Stimulated activated CD8-positive, alpha-beta memory T cell treated with anti-CD3 and anti-CD28 coated beads, Interleukin-7, amount 100 ng/mL, for 4 hours (primary cell): ENCODE measurements around the gene BRINP2.

Experiments used
- DNase-seq, 2 donors: peaks; one replicate each; pipeline ENCODE4 v3.0.0-alpha.2; 2020; ENCODE audit warnings: low read depth in 2 of 2

Gene BRINP2, protein sequence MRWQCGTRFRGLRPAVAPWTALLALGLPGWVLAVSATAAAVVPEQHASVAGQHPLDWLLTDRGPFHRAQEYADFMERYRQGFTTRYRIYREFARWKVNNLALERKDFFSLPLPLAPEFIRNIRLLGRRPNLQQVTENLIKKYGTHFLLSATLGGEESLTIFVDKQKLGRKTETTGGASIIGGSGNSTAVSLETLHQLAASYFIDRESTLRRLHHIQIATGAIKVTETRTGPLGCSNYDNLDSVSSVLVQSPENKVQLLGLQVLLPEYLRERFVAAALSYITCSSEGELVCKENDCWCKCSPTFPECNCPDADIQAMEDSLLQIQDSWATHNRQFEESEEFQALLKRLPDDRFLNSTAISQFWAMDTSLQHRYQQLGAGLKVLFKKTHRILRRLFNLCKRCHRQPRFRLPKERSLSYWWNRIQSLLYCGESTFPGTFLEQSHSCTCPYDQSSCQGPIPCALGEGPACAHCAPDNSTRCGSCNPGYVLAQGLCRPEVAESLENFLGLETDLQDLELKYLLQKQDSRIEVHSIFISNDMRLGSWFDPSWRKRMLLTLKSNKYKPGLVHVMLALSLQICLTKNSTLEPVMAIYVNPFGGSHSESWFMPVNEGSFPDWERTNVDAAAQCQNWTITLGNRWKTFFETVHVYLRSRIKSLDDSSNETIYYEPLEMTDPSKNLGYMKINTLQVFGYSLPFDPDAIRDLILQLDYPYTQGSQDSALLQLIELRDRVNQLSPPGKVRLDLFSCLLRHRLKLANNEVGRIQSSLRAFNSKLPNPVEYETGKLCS

DNA sequence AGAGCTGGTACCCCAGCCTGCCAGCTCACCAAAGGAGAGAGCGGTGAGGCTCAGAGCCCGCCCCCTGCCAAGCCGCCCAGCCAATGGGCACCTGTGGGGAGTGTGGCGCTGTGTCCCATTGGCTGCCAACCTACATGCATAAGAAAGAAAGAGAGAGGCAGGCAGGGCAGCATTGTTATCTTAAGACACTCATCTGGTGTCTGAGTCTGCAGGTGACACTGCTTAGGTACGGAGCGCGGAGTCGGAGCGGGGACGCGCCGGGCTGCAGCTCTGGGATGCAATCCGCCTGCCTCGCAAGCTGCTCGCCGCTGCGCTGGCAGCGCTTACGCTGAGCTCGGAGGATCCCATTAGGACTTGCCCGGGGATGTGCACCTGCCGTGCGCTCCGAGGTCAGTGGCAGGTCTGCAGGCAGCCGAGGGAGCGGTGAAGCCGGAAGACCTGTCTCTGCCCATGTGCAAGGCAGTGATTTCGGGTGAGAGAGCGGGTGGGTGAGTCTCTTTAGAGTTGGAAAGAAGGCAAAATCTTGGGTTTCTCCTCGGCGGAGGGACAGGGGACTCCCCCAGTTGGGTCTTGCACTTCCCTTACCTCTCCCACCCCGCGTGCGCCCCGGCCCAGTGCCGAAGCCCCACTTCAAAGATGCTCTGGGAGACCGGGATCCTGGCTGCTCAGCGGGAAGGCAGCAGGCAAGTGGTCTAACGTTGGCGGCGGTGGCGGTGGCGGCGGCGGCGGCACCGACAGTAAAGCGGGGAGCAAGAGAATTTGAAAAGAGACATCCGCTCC lies at the start of gene BRINP2:
Gene BRINP2 (plus strand): TSS at position 203 of the 780 bp plus-strand sequence. CDS start 58,919 bp downstream, outside the sequence.
- DNase-seq, result no peak

DNA sequence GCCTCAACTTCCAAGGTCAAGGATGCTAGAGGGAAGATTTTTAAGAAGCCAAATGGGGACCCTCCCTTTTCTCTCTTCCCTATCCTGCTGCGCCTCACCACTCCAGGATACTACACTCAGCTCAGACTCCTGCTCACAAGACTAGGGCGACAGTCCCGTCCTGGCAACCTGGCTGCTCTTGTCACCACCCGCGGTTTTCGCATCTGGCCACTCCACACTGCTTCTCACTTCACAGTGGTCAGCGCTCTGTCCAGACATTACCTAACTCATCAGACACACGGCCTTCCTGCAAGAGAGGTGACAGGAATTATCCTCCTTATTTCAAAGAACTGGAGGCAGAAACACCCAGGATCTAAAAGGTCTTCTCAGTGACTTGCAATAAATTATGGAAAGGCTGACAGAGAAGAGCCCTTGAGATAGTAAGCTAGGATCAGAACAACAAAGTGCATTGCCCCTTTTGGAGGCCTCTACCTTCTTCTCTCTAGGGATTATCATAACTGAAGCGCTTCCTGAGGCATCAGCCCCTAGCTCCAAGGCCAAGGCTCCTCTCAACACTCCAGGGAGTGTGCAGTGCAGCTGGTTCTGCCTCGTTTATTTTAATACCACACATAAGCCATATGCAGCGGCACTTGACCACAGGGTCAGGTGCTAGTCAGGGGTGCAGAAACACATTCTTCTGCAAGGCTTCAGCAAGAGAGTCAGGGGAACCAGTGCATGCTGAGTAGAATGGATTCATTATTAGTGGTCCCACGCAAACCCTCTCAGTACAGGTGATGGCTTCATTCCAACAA lies 48.1 kb upstream of the BRINP2 start:
- no peak for DNase-seq

DNA sequence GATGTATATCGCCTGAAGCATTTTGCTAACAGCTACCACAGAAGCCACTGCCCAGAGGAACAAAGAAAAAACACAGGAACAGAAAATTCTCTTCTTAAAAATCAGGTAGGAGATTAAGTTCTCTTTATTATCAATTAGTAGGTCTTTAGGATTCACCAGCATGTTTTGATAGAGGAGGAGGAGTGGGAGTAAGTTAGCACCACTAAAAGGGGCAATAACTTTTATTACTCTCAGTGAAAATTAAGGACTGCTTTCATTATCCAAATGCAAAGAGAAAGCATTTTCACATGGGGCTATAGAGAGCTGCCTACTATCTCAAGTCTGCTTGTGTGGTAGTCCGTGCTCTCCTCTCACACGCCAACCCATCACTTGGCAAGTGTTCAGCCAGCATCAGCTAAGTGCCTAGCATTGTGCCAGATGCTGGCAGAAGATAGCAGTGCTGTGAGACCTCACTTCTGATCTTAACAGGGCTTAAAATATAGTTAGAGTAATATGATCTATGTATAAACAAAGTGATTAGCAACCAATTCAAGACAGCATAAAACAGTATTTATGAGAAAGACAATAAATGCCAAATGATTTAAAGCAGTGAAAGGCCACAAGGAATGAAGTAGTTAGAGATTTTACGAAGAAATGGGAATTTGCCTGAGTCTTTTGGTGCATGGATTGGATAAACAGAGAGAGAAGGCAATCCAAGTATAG lies 46.0 kb upstream of the BRINP2 start:
- DNase-seq, result no peak

DNA sequence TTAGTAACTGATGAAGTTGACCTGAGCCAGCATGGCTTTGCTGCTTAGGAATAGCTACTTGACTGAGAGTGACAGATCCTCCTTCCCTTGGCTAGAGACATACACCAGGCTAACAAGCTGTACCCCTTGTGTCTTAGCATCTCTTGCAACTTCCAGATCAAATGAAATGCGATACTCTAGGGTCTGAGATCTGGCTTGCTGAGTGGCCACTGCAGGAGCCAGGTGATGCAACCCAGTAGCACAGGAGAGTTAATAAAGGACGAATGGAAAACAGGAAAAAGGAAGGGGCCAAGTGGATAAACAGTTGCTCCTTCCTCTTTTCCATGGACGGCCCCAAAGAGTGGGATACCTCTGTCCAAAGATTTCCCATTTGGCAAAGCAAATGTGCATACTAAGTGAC lies 44.5 kb upstream of the BRINP2 start:
- no peak for DNase-seq

- no peak for DNase-seq
Measured at GRCh38 chr1:177128665-177129281, 42.0 kb upstream of the BRINP2 start.

- no peak for DNase-seq
Measured at GRCh38 chr1:177130451-177130945, 40.3 kb upstream of the BRINP2 start.

DNA sequence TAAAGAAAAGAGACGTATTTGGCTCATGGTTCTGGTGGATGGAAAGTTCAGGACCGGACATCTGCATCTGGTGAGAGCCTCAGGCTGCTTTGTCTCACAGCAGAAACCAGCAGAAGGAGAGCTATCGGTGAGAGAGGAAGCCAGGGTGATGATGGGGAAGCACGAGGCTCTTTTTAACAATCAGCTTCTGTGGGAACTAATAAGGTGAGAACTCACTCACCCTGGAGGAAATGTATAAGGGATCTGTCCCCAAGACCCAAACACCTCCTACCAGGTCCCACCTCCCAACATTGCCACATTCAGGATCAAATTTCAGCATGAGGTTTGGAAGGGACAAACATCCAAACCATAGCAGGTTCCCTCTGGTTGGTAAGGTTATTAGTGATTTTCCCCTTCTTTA lies 39.0 kb upstream of the BRINP2 start:
- no peak for DNase-seq

GRCh38 chr1:177132141-177132540 lies 38.6 kb upstream of the BRINP2 start:
- DNase-seq, result no peak

DNA sequence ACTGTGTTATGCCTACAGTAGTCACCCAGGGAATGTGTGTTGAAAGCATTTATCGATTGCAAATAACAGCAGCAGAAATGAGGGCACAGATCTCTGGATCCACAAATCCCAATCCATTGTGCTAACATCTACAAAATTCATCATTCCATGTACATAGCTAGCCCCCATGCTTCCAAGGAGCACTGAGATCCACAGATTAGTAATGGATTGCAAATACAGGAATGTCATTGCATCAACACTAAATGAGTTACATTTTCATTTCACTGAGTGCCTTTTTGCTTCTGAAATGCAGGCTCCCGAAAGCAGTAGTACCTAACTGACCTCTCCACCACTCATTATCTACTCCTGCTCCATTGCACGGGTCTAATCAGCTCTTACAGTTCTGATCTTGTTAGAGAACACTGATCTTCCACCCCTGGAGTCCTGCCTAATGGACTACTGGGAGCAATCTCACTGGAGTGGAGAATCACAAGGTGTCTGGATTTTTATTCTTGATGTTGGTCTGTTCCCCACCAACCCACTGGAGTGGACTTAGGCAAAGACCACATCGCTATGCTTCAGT lies 36.7 kb upstream of the BRINP2 start:
- DNase-seq, result no peak

DNA sequence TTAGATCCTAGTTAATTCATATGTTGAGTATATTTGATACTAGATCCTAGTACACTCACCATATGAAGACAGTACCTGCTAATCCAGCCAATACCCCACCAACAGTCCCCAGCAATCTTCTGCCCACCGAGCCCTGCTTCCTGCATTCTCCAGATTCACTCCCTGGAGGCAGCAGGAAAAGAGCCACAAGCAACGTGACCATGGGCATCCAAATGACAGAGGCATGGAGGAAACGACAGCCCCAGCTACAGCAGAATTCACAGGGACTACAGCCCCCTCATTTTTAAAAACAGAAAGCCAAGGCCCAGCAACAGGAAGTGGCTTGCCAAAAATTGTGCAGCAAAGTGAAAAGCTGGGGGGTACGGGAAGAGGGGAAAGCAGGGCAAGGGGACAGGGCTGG lies 35.5 kb upstream of the BRINP2 start:
- DNase-seq, result no peak

- DNase-seq, result no peak
Measured at GRCh38 chr1:177137814-177138213, 32.9 kb upstream of the BRINP2 start.

GRCh38 chr1:177138347-177138746 lies 32.4 kb upstream of the BRINP2 start:
- DNase-seq, result no peak

DNA sequence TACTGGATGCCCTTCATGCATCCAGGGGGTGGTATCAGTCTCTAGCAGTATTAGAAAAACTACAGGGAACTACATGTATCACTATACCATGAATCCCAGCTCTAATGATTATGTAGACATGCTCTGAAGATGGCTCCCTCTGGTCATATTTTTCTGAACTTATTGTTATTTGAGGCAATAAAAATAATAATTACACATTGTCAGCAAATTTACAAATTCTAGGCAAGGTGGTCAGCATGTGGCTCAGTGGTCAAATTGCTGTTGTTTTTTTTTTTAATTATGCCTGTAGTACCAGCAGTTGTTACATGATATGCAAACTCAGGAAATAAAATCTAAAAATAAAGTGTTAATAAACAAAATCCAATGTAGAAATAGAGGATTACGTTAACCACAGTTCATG lies 28.7 kb upstream of the BRINP2 start:
- no peak for DNase-seq

GRCh38 chr1:177142791-177143271 lies 27.9 kb upstream of the BRINP2 start:
- no peak for DNase-seq

GRCh38 chr1:177145106-177146070 lies 25.4 kb upstream of the BRINP2 start:
- no peak for DNase-seq

GRCh38 chr1:177146499-177146898 lies 24.3 kb upstream of the BRINP2 start:
- DNase-seq, result no peak

- no peak for DNase-seq
Measured at GRCh38 chr1:177162243-177162642, 8.5 kb upstream of the BRINP2 start.

GRCh38 chr1:177163844-177164379 lies 6.8 kb upstream of the BRINP2 start:
- no peak for DNase-seq
